Measurements from ENCODE around the gene CCDC33.

CCDC33 gene

DNA sequence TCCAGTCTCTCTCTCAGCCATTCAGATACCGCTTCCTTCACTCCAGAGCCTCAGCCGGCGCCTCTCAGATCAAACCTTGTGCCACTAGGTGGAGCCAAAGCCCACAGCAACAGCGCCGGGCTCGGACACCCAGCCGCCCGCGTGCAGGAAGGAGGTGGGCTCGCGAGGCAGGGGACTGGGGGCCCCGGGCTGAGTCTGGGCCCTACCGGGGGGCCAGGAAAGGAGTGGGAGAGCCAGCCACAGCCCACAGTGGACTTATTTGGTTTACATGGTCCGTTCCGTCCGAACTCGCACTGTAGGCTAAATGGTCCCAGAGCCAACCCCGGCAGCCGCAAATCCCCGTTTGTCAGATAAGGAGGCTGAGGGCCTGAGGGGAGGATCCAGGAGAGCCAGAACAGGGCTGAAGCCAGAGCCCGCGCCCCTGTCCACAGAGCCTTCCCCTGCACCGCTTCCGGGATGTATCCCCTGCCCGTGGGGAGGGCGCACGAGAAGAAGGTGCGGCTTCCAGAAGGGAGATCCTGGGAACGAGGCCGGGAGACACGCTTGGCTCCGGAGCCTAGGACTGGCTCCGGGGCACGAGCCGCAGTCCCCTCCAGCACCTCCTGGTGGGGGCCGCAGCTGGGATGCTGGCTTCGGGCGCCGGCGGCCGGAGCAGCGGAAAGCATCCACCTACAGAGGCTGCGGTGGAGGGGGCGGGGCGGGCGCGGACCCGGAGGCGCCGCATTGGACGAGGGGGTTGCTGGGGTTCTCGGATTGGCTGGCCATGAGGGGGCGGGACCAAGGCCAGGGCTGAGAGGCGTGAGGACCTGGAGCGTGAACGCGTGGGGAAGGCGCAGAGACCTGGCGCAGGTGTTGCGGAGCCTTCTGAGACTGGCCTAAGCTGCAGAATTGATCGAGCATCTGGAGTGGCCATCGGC lies 137.9 kb downstream of the CCDC33 start:
- POLR2A ChIA-PET = interaction anchor here (0.8 kb wide), 1 partner anchor 257 kb away, joined by 3 read pairs; no protein-coding TSS in a partner anchor

DNA sequence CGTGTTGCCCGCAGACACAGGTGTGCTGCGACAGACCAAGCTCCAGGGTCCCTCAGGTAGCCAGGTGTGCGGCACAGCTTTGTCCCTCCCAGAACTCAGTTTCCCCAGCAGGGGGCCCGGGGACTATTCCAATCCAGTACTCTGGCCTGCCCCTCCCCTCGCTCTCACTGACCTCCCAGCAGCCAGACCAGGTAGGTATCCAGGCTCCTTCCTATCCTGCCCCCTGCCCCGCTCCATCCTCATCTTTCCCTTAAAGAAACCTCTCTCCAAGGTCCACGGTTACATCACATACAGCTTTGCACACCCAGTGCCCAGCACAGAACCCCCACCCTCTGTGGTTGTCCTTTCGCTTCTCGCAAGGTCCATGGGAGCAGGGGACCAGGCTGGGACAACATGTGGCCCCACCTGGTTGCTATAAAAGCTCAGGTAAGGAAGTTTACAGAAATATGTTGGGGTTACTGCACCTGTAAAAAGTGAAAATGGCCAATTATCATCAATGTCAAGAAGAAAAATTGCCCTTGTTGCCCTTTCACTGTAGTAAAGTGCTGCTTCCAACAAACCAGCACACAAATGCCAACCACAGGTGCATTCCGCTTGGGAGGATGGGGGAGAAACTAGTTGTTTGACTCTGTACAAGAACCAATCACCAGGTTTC lies 138.6 kb downstream of the CCDC33 start:
- Histone ChIP-seq H3K4me3 (ENCODE audit: control insufficient read depth in 1 of 7, extremely low read depth in 1 of 7, insufficient read depth in 4 of 7, low read depth in 2 of 7, low read length in 6 of 7) (peak overlapping the region in 5 of 7 experiments; percentile 58 to 72 (median 66)), H3K9me3 (ENCODE audit: control extremely low read depth in 1 of 5, control insufficient read depth in 4 of 5, insufficient read depth in 2 of 5, low read depth in 1 of 5, low read length in 4 of 5) (no peaks in the 10 kb centered on the region), H3K27ac (ENCODE audit: insufficient read depth in 1 of 2, low read depth in 1 of 2, low read length in 2 of 2, poor library complexity in 1 of 2, severe bottlenecking in 2 of 2) (no peak overlapping the region), H3K27me3 (replicated peaks in 2 of 5; ENCODE audit: control insufficient read depth in 4 of 5, insufficient read depth in 5 of 5, low read length in 4 of 5) (peaks cover 0 to 3% (median 0%) of the 10 kb centered on the region in 5 experiments), H3K4me1 (ENCODE audit: control extremely low read depth in 1 of 4, control insufficient read depth in 4 of 4, insufficient read depth in 4 of 4, low read length in 3 of 4) (peaks cover 2 to 36% (median 31%) of the 10 kb centered on the region in 4 experiments), H3K36me3 (ENCODE audit: control insufficient read depth in 4 of 4, insufficient read depth in 4 of 4, low read length in 3 of 4) (no peaks in the 10 kb centered on the region)
- 21% methylated on average over 9 of the region's 11 CpGs for WGBS (ENCODE audit: insufficient coverage)
- ChIA-PET CTCF (interaction anchor here (0.6 to 22.0 kb wide), 21 partner anchors 9 to 396 kb away, joined by 3 to 671 read pairs (median 5); partner anchors contain the start of genes SEMA7A and UBL7), POLR2A (no interaction called here)
- no peak for DNase-seq

More for the DNA sequence above, 137.9 kb downstream of the CCDC33 start:
- Histone ChIP-seq H3K4me3 (ENCODE audit: control insufficient read depth in 1 of 7, extremely low read depth in 1 of 7, insufficient read depth in 4 of 7, low read depth in 2 of 7, low read length in 6 of 7) (peak overlapping the region; percentile 27 to 83 (median 66)), H3K36me3 (ENCODE audit: control insufficient read depth in 4 of 4, insufficient read depth in 4 of 4, low read length in 3 of 4) (no peaks in the 10 kb centered on the region), H3K27me3 (replicated peaks in 2 of 5; ENCODE audit: control insufficient read depth in 4 of 5, insufficient read depth in 5 of 5, low read length in 4 of 5) (peaks cover 0 to 3% (median 0%) of the 10 kb centered on the region in 5 experiments), H3K27ac (ENCODE audit: insufficient read depth in 1 of 2, low read depth in 1 of 2, low read length in 2 of 2, poor library complexity in 1 of 2, severe bottlenecking in 2 of 2) (no peak overlapping the region), H3K4me1 (ENCODE audit: control extremely low read depth in 1 of 4, control insufficient read depth in 4 of 4, insufficient read depth in 4 of 4, low read length in 3 of 4) (peaks cover 2 to 31% (median 28%) of the 10 kb centered on the region in 4 experiments), H3K9me3 (ENCODE audit: control extremely low read depth in 1 of 5, control insufficient read depth in 4 of 5, insufficient read depth in 2 of 5, low read depth in 1 of 5, low read length in 4 of 5) (no peaks in the 10 kb centered on the region)
- CTCF ChIA-PET = interaction anchor here (0.6 to 22.0 kb wide), 22 partner anchors 10 to 397 kb away, joined by 3 to 671 read pairs (median 4); partner anchors contain the start of genes SEMA7A and UBL7
- 0% methylated on average over 56 of the region's 62 CpGs for WGBS (ENCODE audit: insufficient coverage)
- DNase-seq = peak; percentile 87 to 95 (median 94)

DNA sequence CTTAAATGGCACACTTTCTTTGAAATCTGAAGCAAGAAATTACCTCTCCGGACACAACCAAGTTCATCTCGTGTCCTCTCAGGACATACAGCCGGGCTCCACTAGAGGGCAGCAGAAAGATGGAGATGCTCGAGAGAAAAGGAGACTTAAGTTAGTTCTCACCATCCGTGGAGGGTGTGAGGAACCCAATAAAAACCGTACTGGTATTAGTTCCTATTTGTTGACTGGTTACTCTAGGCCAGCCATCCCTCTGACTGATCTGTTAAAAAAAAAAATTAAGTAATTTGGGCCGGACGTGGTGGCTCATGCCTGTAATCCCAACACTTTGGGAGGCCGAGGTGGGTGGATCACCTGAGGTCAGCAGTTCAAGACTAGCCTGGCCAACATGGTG lies 139.2 kb downstream of the CCDC33 start:
- POLR2A ChIA-PET = no interaction called here
- peaks cover 2 to 36% (median 31%) of the 10 kb centered on the region in 4 experiments for H3K4me1 ChIP-seq (ENCODE audit: control extremely low read depth in 1 of 4, control insufficient read depth in 4 of 4, insufficient read depth in 4 of 4, low read length in 3 of 4)
- H3K27me3 ChIP-seq (replicated peaks in 2 of 5; ENCODE audit: control insufficient read depth in 4 of 5, insufficient read depth in 5 of 5, low read length in 4 of 5) = peaks cover 0 to under 1% (median 0%) of the 10 kb centered on the region in 5 experiments
- no peak overlapping the region for H3K27ac ChIP-seq (ENCODE audit: insufficient read depth in 1 of 2, low read depth in 1 of 2, low read length in 2 of 2, poor library complexity in 1 of 2, severe bottlenecking in 2 of 2)
- H3K4me3 ChIP-seq (ENCODE audit: control insufficient read depth in 1 of 7, extremely low read depth in 1 of 7, insufficient read depth in 4 of 7, low read depth in 2 of 7, low read length in 6 of 7) = no peak overlapping the region
- H3K36me3 ChIP-seq (ENCODE audit: control insufficient read depth in 4 of 4, insufficient read depth in 4 of 4, low read length in 3 of 4) = no peaks in the 10 kb centered on the region
- WGBS (ENCODE audit: insufficient coverage) = 20% methylated on average over 8 of the region's 9 CpGs
- peak; percentile 83 to 91 (median 87) for DNase-seq
- no peaks in the 10 kb centered on the region for H3K9me3 ChIP-seq (ENCODE audit: control extremely low read depth in 1 of 5, control insufficient read depth in 4 of 5, insufficient read depth in 2 of 5, low read depth in 1 of 5, low read length in 4 of 5)
- CTCF ChIA-PET = interaction anchor here (0.8 to 22.0 kb wide), 15 partner anchors 9 to 393 kb away, joined by 3 to 671 read pairs (median 6); partner anchors contain the start of gene SEMA7A

DNA sequence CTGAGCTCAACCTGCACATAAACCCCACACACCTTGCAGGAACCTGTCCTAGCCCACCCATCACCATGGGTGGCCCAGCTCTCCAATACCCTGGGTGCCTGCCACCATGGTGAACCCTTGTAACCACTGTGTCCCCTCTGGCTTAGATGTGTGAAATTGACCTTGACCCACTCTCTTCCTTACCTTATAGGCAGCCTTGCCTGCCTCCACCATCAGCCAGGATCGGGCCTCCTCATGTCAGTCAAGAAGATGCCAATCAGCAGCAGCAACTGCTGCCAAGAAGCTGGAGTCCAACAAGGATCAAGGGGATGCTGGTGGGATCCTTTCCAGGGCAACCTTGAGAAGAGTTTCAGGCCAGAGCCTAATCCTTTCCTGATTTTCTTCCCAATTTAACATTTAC lies 140.1 kb downstream of the CCDC33 start:
- peaks cover 2 to 36% (median 31%) of the 10 kb centered on the region in 4 experiments for H3K4me1 ChIP-seq (ENCODE audit: control extremely low read depth in 1 of 4, control insufficient read depth in 4 of 4, insufficient read depth in 4 of 4, low read length in 3 of 4)
- POLR2A ChIA-PET = interaction anchor here (1.0 kb wide), 1 partner anchor 63 kb away, joined by 3 read pairs; no protein-coding TSS in a partner anchor
- no peaks in the 10 kb centered on the region for H3K27me3 ChIP-seq (replicated peaks in 2 of 5; ENCODE audit: control insufficient read depth in 4 of 5, insufficient read depth in 5 of 5, low read length in 4 of 5)
- no peak for DNase-seq
- H3K36me3 ChIP-seq (ENCODE audit: control insufficient read depth in 4 of 4, insufficient read depth in 4 of 4, low read length in 3 of 4) = no peaks in the 10 kb centered on the region
- CTCF ChIA-PET = interaction anchor here (0.7 to 22.0 kb wide), 17 partner anchors 8 to 256 kb away, joined by 3 to 671 read pairs (median 4); partner anchors contain the start of genes CYP11A1 and SEMA7A
- no peak overlapping the region for H3K4me3 ChIP-seq (ENCODE audit: control insufficient read depth in 1 of 7, extremely low read depth in 1 of 7, insufficient read depth in 4 of 7, low read depth in 2 of 7, low read length in 6 of 7)
- H3K9me3 ChIP-seq (ENCODE audit: control extremely low read depth in 1 of 5, control insufficient read depth in 4 of 5, insufficient read depth in 2 of 5, low read depth in 1 of 5, low read length in 4 of 5) = no peaks in the 10 kb centered on the region
- H3K27ac ChIP-seq (ENCODE audit: insufficient read depth in 1 of 2, low read depth in 1 of 2, low read length in 2 of 2, poor library complexity in 1 of 2, severe bottlenecking in 2 of 2) = no peak overlapping the region
- WGBS (ENCODE audit: insufficient coverage) = 100% methylated on average over 1 of the region's 1 CpG

DNA sequence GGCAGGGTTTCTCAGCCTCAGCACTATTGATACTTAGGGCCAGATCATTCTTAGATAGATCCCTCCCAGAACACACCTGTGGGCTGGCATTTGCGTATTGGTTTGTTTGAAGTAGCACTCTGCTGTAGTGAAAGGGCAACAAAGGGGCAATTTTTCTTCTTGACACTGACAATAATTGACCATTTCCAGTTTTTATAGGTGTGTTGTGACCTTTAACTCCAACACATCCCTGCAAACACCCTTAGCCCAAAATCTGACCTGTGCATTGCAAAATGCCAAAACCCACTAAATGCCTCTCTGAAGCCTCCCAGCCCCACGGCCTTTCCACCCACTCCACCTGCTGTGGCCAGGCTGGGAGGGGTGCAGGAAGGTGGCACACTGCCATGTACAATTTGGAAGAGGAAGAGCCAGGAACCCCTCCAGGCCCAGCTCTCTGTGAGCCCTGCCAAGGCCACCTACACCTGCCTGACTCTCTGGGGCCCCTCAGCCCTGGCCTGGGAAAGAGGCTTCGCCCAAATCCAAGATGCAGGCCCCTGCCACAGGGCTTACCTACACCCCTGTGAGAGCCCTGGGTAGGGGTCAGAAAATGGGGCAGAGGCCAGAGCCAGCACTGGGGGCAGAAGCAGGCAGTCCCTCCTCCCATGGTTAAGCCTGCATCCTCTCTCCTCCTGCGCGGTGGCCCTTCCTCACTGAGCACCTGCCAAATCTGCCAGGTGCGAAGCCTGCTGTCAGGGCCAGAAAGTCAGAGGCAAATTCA lies 140.9 kb downstream of the CCDC33 start:
- CTCF ChIA-PET = interaction anchor here (1.5 to 22.0 kb wide), 8 partner anchors 7 to 255 kb away, joined by 3 to 671 read pairs (median 12); partner anchors contain the start of gene SEMA7A

More for the DNA sequence above, 140.9 kb downstream of the CCDC33 start:
- WGBS (ENCODE audit: insufficient coverage) = 79% methylated on average over 4 of the region's 6 CpGs
- Histone ChIP-seq H3K27ac (ENCODE audit: insufficient read depth in 1 of 2, low read depth in 1 of 2, low read length in 2 of 2, poor library complexity in 1 of 2, severe bottlenecking in 2 of 2) (no peak overlapping the region), H3K4me1 (ENCODE audit: control extremely low read depth in 1 of 4, control insufficient read depth in 4 of 4, insufficient read depth in 4 of 4, low read length in 3 of 4) (peaks cover 2 to 36% (median 31%) of the 10 kb centered on the region in 4 experiments), H3K9me3 (ENCODE audit: control extremely low read depth in 1 of 5, control insufficient read depth in 4 of 5, insufficient read depth in 2 of 5, low read depth in 1 of 5, low read length in 4 of 5) (no peaks in the 10 kb centered on the region), H3K36me3 (ENCODE audit: control insufficient read depth in 4 of 4, insufficient read depth in 4 of 4, low read length in 3 of 4) (no peaks in the 10 kb centered on the region), H3K27me3 (replicated peaks in 2 of 5; ENCODE audit: control insufficient read depth in 4 of 5, insufficient read depth in 5 of 5, low read length in 4 of 5) (no peaks in the 10 kb centered on the region), H3K4me3 (ENCODE audit: control insufficient read depth in 1 of 7, extremely low read depth in 1 of 7, insufficient read depth in 4 of 7, low read depth in 2 of 7, low read length in 6 of 7) (no peak overlapping the region)
- no peak for DNase-seq
- POLR2A ChIA-PET = no interaction called here

Data from common myeloid progenitor, CD34-positive (primary cell).